GM18507 (cell line): Measurements from ENCODE around the gene FHAD1.
A peak's percentile ranks its signal among the peaks of the same experiment; 100 is the strongest.

Experiments
- DNase-seq: peaks from one replicate; pipeline ENCODE4 v3.0.0; 2011; ENCODE audit warnings: low read depth; ENCODE audit not compliant: insufficient read length; ENCODE audit errors: extremely low spot score
- FAIRE-seq: peaks from 2 replicates; lab custom pipeline; 2011; peaks lifted over from hg19 to GRCh38; lab: Jason Lieb, UNC

FHAD1 gene

GRCh38 chr1:15246960-15247614 is at the start of gene FHAD1:
Gene FHAD1 (plus strand): TSS chr1:15247223. CDS start chr1:15251785, 4,562 bp downstream.
- DNase-seq = peak; percentile 43
- no peak for FAIRE-seq

DNA sequence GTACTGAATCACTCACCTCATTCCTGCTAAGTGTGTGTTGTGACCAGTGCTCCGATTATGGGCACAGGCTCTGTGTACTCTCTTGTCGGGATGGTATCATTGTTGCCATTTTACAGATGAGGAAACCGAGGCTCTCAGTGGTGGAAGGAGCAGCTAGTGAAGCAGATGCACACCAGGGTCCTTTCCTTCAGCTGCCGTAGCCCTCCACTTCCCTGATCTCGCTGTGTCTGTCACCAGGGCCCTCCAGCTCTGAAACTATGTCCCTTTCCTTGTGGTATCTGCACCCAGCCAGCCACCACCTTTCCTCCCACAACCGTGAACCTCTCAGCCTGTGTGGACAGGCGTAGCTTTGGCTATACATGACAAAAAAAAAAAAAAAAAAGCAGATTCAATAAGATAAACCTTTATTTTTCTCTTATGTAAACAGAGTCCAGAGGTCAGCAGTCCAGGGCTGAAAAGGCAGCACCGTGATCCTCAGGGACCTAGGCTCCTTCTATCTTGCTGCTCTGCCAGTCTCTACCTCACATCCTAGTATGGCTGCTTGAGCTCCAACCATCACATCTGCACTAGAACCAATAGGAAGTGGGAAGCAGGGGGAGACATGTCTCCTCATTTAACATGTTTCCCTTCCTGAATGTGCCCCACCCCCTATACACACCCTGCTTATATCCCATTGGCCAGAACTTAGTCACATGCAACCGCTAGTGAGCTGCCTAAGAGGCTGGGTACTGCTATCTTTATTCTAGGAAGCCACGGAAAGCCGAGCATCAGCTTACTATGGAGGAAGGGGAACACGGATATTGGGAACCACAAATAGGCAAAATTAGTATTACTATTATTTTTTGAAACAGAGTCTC is 49.2 kb upstream of the FHAD1 start:
- DNase-seq = no peak
- no peak for FAIRE-seq

- DNase-seq = no peak
- no peak for FAIRE-seq
Measured at GRCh38 chr1:15198684-15199083, 48.3 kb upstream of the FHAD1 start.

DNA sequence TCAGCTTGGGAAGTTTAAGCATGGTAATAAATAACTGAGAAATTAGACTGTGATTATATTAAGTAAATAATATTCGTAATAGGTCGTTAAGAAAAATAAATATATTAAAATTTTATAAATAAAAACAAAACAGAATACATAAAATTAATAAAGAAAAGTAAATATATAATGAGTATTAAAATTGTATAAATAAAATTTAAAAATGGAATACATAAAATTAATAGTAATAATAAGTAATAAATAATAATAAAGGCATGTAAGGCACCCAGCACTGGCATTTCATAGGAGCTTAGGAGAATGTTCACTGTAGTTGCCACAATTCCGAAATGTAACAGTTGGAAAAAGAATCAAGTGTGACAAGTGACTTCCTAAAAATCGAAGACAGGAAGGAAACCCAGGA is 45.8 kb upstream of the FHAD1 start:
- FAIRE-seq = no peak
- DNase-seq = no peak

DNA sequence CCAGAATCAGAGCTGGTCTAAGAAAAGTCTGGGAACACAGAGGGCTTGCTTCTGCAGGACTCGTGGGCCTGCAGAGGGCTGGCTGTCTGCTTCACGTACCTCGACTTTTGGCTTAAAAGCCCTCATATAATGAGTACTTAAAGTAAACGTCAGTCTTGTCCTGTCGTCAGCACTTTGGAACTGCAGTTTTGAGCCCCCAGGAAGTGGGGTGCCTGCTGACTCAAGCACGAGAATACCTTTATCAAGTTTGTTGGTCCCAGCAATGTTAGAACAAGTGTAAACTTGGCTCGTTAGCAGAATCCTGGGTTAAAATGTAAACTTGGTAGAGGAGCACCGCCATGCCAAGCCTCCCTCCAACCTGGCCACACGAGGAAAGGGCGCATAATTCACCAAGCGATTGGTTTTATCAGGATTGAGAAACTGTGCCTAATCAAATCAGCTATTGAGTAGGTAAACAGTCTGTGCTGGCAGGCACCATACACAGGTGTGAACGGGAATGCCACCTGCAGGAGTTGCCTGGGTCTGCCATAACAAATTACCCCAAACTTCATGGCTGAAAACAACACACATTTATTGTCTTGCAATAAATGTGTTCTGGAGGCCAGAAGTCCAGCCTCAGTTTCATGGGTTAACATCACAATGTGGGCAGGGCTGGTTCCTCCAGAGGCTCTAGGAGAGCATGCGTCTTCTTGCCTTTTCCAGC is 45.0 kb upstream of the FHAD1 start:
- DNase-seq = no peak
- no peak for FAIRE-seq

DNA sequence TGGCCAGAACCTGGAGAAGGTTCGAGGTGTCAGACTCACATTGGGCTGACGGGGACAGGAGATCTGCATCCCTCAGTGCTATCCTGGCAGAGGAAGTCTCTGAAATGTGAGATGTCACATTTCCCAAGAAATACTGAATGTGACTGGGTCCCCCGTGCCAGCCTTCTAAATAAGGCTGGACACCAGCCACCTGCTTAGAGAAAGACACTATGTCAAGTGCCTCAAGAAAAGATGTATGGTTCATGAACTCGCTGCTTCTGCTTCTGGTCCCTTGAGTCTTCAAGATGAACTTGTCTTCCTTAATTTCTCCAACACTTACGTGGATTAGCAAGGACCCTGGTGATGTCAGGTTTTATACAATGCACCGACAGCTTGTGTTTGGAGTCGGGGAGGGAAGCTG is 42.1 kb upstream of the FHAD1 start:
- DNase-seq (no peak), FAIRE-seq (no peak)

DNA sequence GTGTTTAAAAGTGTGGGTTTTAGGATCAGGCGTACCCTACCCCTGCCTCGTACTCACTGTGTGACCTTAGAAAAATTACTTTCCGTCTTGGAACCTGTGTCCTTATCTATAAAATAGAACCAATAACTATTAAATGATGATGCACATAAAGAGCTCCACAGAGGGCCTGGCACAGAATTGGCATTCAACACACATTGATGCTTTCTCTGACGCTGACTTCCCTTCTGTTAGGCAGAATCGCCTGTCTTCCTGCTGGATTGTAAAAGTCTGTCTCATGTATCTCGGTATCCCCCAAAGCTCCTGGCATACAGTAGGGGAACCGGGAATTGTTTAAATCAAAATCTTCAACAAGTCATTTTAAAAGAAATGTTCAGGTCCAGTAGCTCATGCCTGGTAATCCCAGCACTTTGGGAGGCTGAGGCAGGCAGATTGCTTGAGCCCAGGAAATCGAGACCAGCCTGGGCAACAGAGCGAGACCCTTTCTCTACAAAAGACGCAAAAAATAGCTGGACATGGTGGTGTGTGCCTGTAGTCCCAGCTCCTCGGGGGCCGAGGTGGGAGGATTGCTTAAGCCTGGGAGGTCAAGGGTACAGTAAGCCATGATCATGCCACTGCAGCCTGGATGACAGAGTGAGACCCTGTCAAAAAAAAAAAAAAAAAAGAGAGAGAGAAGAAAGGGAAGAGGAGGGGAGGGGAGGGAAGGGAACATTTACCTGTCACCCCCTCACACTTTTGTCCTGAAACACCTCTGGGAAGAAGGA is 41.3 kb upstream of the FHAD1 start:
- no peak for FAIRE-seq

DNA sequence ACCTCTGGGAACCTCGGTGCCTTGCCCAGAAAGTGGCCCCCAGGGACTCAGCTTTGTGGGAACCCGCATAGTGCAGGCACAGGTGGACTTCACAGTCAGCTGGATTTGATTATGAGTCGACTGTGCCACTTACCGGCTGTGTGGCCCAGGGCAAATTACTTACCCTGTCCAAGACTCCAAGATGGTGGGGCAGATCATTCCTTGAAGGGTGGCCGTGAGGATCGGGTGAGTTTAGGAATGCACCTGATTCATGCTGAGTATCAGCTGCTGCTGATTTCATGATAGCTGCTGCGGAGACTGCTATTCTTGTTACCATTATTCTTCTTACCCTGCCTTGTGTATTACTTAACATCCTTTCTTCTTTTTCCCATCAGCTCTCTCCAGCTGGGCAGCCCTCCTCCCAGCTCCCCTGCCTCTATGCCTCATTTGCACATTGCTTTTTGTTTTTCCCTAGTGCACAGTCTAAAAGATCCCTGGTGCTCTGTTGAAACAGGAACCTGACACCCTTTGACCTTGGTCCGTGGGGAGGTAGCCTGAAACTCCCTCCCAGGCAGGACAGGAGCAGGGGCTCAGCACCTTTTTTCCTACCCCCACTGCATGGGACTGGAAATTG is 40.5 kb upstream of the FHAD1 start:
- no peak for FAIRE-seq

More for the DNA sequence above, 41.3 kb upstream of the FHAD1 start:
- DNase-seq = no peak

GRCh38 chr1:15207031-15207828 is 39.8 kb upstream of the FHAD1 start:
- no peak for FAIRE-seq

More for the DNA sequence above, 40.5 kb upstream of the FHAD1 start:
- no peak for DNase-seq

GRCh38 chr1:15207829-15208429 is 39.1 kb upstream of the FHAD1 start:
- no peak for FAIRE-seq
- DNase-seq = no peak

More at GRCh38 chr1:15207031-15207828, 39.8 kb upstream of the FHAD1 start:
- DNase-seq = no peak

DNA sequence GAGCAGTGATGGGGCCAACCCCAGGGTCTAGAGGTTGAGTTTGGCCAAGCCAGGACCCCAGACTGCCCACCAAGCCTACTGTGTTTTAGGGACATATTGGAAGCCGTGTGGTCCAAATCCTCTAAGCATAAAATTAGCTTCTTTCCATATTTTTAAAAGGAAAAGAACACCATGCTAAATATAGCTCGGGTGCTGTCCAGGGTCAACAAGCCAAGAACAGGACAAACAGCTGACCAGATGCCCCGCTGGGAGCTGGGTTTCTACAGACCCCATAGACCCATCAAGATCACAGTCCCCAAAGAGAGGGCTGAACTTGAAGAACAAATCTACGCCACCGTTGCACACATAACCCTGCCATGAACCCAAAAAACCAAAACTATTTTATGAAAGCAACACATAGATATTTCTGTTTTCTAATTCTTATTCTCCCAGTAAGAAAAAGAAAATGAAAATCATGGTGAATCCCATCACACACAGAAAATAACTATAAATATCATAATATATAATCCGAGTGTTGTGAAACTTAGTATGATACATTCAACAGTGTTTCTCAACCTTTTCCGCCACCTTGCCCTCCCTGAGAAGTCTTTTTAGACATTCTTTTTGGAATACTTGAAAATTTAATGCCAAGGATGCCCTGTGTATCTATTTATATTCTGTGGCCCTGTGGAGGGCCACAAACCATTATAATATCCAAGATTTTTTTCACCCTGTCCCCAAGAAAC is 36.2 kb upstream of the FHAD1 start:
- no peak for DNase-seq
- no peak for FAIRE-seq

DNA sequence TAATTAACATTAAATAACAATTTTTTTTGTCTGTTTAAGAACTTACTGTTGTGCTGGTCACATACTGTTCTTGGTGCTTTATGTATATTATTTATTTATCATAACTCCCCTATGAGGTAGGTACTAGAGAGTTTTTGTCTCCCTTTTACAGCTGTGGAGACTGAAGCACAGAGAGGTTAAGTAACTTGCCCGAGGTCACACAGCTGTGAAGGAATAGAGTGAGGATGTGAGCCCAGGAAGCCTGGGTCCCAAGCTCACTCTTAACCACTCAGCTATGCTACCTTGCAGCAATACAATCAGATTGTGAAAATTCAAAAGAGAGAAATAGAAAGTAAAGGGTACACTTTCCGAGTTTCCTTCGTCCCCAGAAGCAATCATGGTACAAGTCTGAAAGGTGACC is 35.6 kb upstream of the FHAD1 start:
- no peak for DNase-seq
- no peak for FAIRE-seq

DNA sequence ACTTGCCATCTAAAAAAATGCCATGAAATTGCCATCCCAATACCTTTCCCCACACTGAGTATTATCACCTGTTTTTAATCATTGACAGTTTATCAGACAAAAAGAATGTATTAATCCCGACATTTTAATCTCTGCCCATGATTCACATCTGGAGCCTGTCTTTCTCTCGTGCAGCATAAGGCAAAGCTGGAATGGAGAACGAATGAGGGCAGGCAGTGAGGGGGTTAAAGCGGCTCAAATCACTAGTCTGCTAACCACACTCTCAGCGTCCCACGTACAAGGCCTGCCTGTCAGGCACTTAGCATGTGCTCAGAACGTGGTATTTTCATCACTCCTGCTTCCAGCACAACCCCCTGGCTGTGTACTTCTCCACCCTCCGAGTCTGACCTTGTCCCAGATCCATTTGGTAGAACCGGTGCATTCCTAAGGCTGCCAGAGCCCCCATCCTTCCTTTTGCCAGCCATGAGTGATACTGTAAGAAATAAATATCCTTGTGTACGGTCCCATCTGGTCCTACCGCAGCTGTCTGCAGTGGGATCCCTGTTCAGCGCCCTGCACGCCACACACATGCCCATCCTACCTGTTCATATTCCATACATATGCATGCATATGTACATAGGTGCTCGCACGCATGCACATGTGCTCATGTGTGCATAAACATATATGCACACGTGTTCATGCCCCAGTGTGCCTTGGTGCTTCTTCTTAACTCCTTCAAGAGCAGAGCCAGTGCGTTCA is 34.6 kb upstream of the FHAD1 start:
- FAIRE-seq (no peak), DNase-seq (no peak)

DNA sequence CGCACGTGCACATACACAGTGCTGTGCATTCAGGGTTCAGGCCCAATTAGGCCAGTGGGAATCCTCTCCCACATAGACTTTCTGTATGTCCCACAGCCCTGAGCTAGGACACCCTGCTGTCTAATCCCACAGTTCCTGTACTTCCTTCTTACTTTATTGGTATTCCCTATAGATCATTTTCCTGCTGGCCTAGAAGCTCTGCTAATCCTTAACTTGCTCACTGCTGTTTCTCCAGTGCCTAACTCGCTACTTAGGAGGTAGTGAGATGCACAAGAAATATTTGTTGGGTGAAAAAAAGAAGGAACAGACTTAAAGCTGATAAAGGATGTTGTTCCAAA is 34.1 kb upstream of the FHAD1 start:
- DNase-seq (no peak), FAIRE-seq (no peak)

GRCh38 chr1:15213341-15213821 is 33.6 kb upstream of the FHAD1 start:
- no peak for DNase-seq
- no peak for FAIRE-seq

DNA sequence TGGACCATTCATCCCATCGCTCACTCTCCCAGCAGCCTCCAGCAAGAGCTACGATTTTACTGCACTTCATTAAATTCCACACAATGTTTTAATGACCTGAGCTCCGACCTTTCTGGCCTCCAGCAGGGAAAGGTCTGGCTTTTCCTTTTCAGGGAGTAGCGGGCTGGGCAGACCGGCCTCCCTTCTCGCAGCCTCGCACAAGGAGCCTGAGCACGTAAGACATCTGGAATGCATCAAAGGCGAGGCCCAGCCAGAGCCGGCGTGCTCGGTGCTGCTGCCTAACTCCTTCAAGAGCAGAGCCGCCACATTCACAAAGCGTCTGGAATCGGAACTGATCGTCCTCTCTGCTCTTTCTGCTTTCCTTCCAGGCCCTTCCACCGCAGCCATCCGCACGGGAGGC is 32.5 kb upstream of the FHAD1 start:
- FAIRE-seq = no peak
- no peak for DNase-seq

GRCh38 chr1:15215116-15215515 is 31.9 kb upstream of the FHAD1 start:
- DNase-seq (no peak), FAIRE-seq (no peak)
